ENCODE measurements around the gene RHOC. TPM values are rescaled to one million over a fixed set of nuclear protein-coding genes. Genes with fewer than 3 reads are reported as not detected.

RHOC gene
- polyA plus RNA-seq, 1 donor, result 329 TPM

- Histone ChIP-seq H3K27me3 (ENCODE audit: control insufficient read depth, insufficient read depth, low read length) (no peaks in the 10 kb centered on the region), H3K27ac (ENCODE audit: low read length) (no peak overlapping the region), H3K9me3 (ENCODE audit: control insufficient read depth, low read depth, low read length) (no peaks in the 10 kb centered on the region), H3K36me3 (ENCODE audit: control insufficient read depth, insufficient read depth, low read length) (peaks cover 84% of the 10 kb centered on the region), H3K4me3 (ENCODE audit: low read length) (no peak overlapping the region), H3K4me1 (ENCODE audit: control insufficient read depth, insufficient read depth, low read length) (peaks cover 34% of the 10 kb centered on the region)
- DNase-seq, result no peak
- no CpG with 5 or more reads among the region's 9 CpGs for WGBS (ENCODE audit: insufficient coverage, low lambda C conversion rate)
Observed at GRCh38 chr1:112695276-112695675, 11.7 kb downstream of the RHOC start.

GRCh38 chr1:112694363-112694929 is 12.5 kb downstream of the RHOC start:
- Histone ChIP-seq H3K4me3 (ENCODE audit: low read length) (no peak overlapping the region), H3K36me3 (ENCODE audit: control insufficient read depth, insufficient read depth, low read length) (peaks cover 83% of the 10 kb centered on the region), H3K4me1 (ENCODE audit: control insufficient read depth, insufficient read depth, low read length) (peaks cover 25% of the 10 kb centered on the region), H3K27me3 (ENCODE audit: control insufficient read depth, insufficient read depth, low read length) (no peaks in the 10 kb centered on the region), H3K27ac (ENCODE audit: low read length) (no peak overlapping the region), H3K9me3 (ENCODE audit: control insufficient read depth, low read depth, low read length) (no peaks in the 10 kb centered on the region)
- WGBS (ENCODE audit: insufficient coverage, low lambda C conversion rate), result no CpG with 5 or more reads among the region's 15 CpGs
- DNase-seq, result no peak

- Histone ChIP-seq H3K27me3 (ENCODE audit: control insufficient read depth, insufficient read depth, low read length) (no peaks in the 10 kb centered on the region), H3K9me3 (ENCODE audit: control insufficient read depth, low read depth, low read length) (no peaks in the 10 kb centered on the region), H3K27ac (ENCODE audit: low read length) (no peak overlapping the region), H3K4me1 (ENCODE audit: control insufficient read depth, insufficient read depth, low read length) (peaks cover 21% of the 10 kb centered on the region), H3K4me3 (ENCODE audit: low read length) (no peak overlapping the region), H3K36me3 (ENCODE audit: control insufficient read depth, insufficient read depth, low read length) (peaks cover 87% of the 10 kb centered on the region)
- WGBS (ENCODE audit: insufficient coverage, low lambda C conversion rate), result no CpG with 5 or more reads among the region's 6 CpGs
- DNase-seq, result no peak
Observed at GRCh38 chr1:112693821-112694220, 13.1 kb downstream of the RHOC start.

GRCh38 chr1:112692681-112693080 is 14.2 kb downstream of the RHOC start:
- H3K36me3 ChIP-seq (ENCODE audit: control insufficient read depth, insufficient read depth, low read length), result peaks cover 87% of the 10 kb centered on the region

GRCh38 chr1:112689842-112690237 is 17.1 kb downstream of the RHOC start:
- Histone ChIP-seq H3K9me3 (ENCODE audit: control insufficient read depth, low read depth, low read length) (no peaks in the 10 kb centered on the region), H3K27me3 (ENCODE audit: control insufficient read depth, insufficient read depth, low read length) (no peaks in the 10 kb centered on the region), H3K36me3 (ENCODE audit: control insufficient read depth, insufficient read depth, low read length) (peaks cover 64% of the 10 kb centered on the region), H3K4me3 (ENCODE audit: low read length) (no peak overlapping the region), H3K4me1 (ENCODE audit: control insufficient read depth, insufficient read depth, low read length) (no peaks in the 10 kb centered on the region), H3K27ac (ENCODE audit: low read length) (no peak overlapping the region)
- no CpG with 5 or more reads among the region's 11 CpGs for WGBS (ENCODE audit: insufficient coverage, low lambda C conversion rate)
- no peak for DNase-seq

More at GRCh38 chr1:112692681-112693080, 14.2 kb downstream of the RHOC start:
- Histone ChIP-seq H3K4me1 (ENCODE audit: control insufficient read depth, insufficient read depth, low read length) (peaks cover 10% of the 10 kb centered on the region), H3K4me3 (ENCODE audit: low read length) (no peak overlapping the region), H3K27me3 (ENCODE audit: control insufficient read depth, insufficient read depth, low read length) (no peaks in the 10 kb centered on the region), H3K9me3 (ENCODE audit: control insufficient read depth, low read depth, low read length) (no peaks in the 10 kb centered on the region), H3K27ac (ENCODE audit: low read length) (no peak overlapping the region)
- no peak for DNase-seq
- no CpG with 5 or more reads among the region's 5 CpGs for WGBS (ENCODE audit: insufficient coverage, low lambda C conversion rate)

GRCh38 chr1:112689196-112689841 is 17.6 kb downstream of the RHOC start:
- Histone ChIP-seq H3K36me3 (ENCODE audit: control insufficient read depth, insufficient read depth, low read length) (peaks cover 59% of the 10 kb centered on the region), H3K4me3 (ENCODE audit: low read length) (no peak overlapping the region), H3K27ac (ENCODE audit: low read length) (no peak overlapping the region), H3K9me3 (ENCODE audit: control insufficient read depth, low read depth, low read length) (no peaks in the 10 kb centered on the region), H3K27me3 (ENCODE audit: control insufficient read depth, insufficient read depth, low read length) (no peaks in the 10 kb centered on the region), H3K4me1 (ENCODE audit: control insufficient read depth, insufficient read depth, low read length) (no peaks in the 10 kb centered on the region)
- no CpG with 5 or more reads among the region's 9 CpGs for WGBS (ENCODE audit: insufficient coverage, low lambda C conversion rate)
- no peak for DNase-seq

GRCh38 chr1:112688781-112689193 is 18.1 kb downstream of the RHOC start:
- no peak overlapping the region for H3K27ac ChIP-seq (ENCODE audit: low read length)
- no peak overlapping the region for H3K4me3 ChIP-seq (ENCODE audit: low read length)
- peaks cover 55% of the 10 kb centered on the region for H3K36me3 ChIP-seq (ENCODE audit: control insufficient read depth, insufficient read depth, low read length)
- no peaks in the 10 kb centered on the region for H3K4me1 ChIP-seq (ENCODE audit: control insufficient read depth, insufficient read depth, low read length)
- H3K9me3 ChIP-seq (ENCODE audit: control insufficient read depth, low read depth, low read length), result no peaks in the 10 kb centered on the region
- H3K27me3 ChIP-seq (ENCODE audit: control insufficient read depth, insufficient read depth, low read length), result no peaks in the 10 kb centered on the region
- no CpG with 5 or more reads among the region's 13 CpGs for WGBS (ENCODE audit: insufficient coverage, low lambda C conversion rate)
- DNase-seq, result no peak

- no peak overlapping the region for H3K27ac ChIP-seq (ENCODE audit: low read length)
- no peak overlapping the region for H3K4me3 ChIP-seq (ENCODE audit: low read length)
- no CpG with 5 or more reads among the region's 13 CpGs for WGBS (ENCODE audit: insufficient coverage, low lambda C conversion rate)
- H3K4me1 ChIP-seq (ENCODE audit: control insufficient read depth, insufficient read depth, low read length), result no peaks in the 10 kb centered on the region
- H3K36me3 ChIP-seq (ENCODE audit: control insufficient read depth, insufficient read depth, low read length), result peaks cover 52% of the 10 kb centered on the region
- H3K9me3 ChIP-seq (ENCODE audit: control insufficient read depth, low read depth, low read length), result no peaks in the 10 kb centered on the region
- no peaks in the 10 kb centered on the region for H3K27me3 ChIP-seq (ENCODE audit: control insufficient read depth, insufficient read depth, low read length)
- no peak for DNase-seq
Observed at GRCh38 chr1:112687785-112688496, 19.0 kb downstream of the RHOC start.

GRCh38 chr1:112687361-112687760 is 19.6 kb downstream of the RHOC start:
- H3K9me3 ChIP-seq (ENCODE audit: control insufficient read depth, low read depth, low read length), result no peaks in the 10 kb centered on the region
- no CpG with 5 or more reads among the region's 4 CpGs for WGBS (ENCODE audit: insufficient coverage, low lambda C conversion rate)
- no peak overlapping the region for H3K27ac ChIP-seq (ENCODE audit: low read length)
- H3K4me3 ChIP-seq (ENCODE audit: low read length), result no peak overlapping the region
- peaks cover 48% of the 10 kb centered on the region for H3K36me3 ChIP-seq (ENCODE audit: control insufficient read depth, insufficient read depth, low read length)
- H3K4me1 ChIP-seq (ENCODE audit: control insufficient read depth, insufficient read depth, low read length), result no peaks in the 10 kb centered on the region
- no peaks in the 10 kb centered on the region for H3K27me3 ChIP-seq (ENCODE audit: control insufficient read depth, insufficient read depth, low read length)
- no peak for DNase-seq

GRCh38 chr1:112686835-112687234 is 20.1 kb downstream of the RHOC start:
- no peaks in the 10 kb centered on the region for H3K4me1 ChIP-seq (ENCODE audit: control insufficient read depth, insufficient read depth, low read length)
- peaks cover 45% of the 10 kb centered on the region for H3K36me3 ChIP-seq (ENCODE audit: control insufficient read depth, insufficient read depth, low read length)
- no peak for DNase-seq
- H3K4me3 ChIP-seq (ENCODE audit: low read length), result no peak overlapping the region
- no peaks in the 10 kb centered on the region for H3K27me3 ChIP-seq (ENCODE audit: control insufficient read depth, insufficient read depth, low read length)
- 100% methylated on average over 2 of the region's 4 CpGs for WGBS (ENCODE audit: insufficient coverage, low lambda C conversion rate)
- H3K9me3 ChIP-seq (ENCODE audit: control insufficient read depth, low read depth, low read length), result no peaks in the 10 kb centered on the region
- H3K27ac ChIP-seq (ENCODE audit: low read length), result no peak overlapping the region
